H1 (cell line): ENCODE measurements around the gene ATMIN. TPM values are rescaled to one million over a fixed set of nuclear protein-coding genes. Genes with fewer than 3 reads are reported as not detected.

ENCODE experiments used
- CTCF ChIA-PET: fragments of 300-600 bp; sonication (Branson Sonifier 250); formaldehyde crosslinking; loops from one replicate; lab custom pipeline; 2021; ENCODE audit not compliant: partially characterized antibody; lab: Charles Lee
- POLR2A ChIA-PET: fragments of 300-600 bp; sonication (Branson Sonifier 250); formaldehyde crosslinking; loops from one replicate; lab custom pipeline; 2021; ENCODE audit warnings: inconsistent platforms; ENCODE audit not compliant: partially characterized antibody; lab: Charles Lee
- DNase-seq, 2 experiments: peaks; one replicate each; pipeline versions ENCODE4 v3.0.0 to v3.0.0-alpha.2; 2010 to 2022; ENCODE audit warnings: low spot score in 2 of 2, low read depth in 1 of 2, mixed read lengths in 1 of 2
- FAIRE-seq: peaks from 2 replicates; lab custom pipeline; 2011; peaks lifted over from hg19 to GRCh38; lab: Jason Lieb, UNC
- H2AFZ ChIP-seq: 2 replicates; pipeline ENCODE4 v1.8.1; 2012; ENCODE audit warnings: low read length, inconsistent platforms
- H2AK5ac ChIP-seq: 2 replicates; pipeline ENCODE4 v1.6.1; 2013; ENCODE audit warnings: low read depth, low read length
- H2BK120ac ChIP-seq: replicated peaks from 2 replicates; pipeline ENCODE3; 2013; ENCODE audit warnings: low read depth, low read length, inconsistent platforms
- H2BK12ac ChIP-seq: 2 replicates; pipeline ENCODE4 v1.6.1; 2013; ENCODE audit warnings: low read depth, low read length
- H2BK15ac ChIP-seq: 2 replicates; pipeline ENCODE4 v1.6.1; 2013; ENCODE audit warnings: low read length
- H2BK20ac ChIP-seq: 2 replicates; pipeline ENCODE4 v1.6.1; 2013; ENCODE audit warnings: low read length
- H2BK5ac ChIP-seq: 2 replicates; pipeline ENCODE4 v1.6.1; 2013; ENCODE audit warnings: low read depth, low read length
- H3K14ac ChIP-seq: 2 replicates; pipeline ENCODE4 v1.6.1; 2013; ENCODE audit warnings: inconsistent platforms; ENCODE audit not compliant: insufficient read length
- H3K18ac ChIP-seq: 2 replicates; pipeline ENCODE4 v1.6.1; 2013; ENCODE audit warnings: low read length; ENCODE audit errors: extremely low read depth
- H3K23ac ChIP-seq: 2 replicates; pipeline ENCODE4 v1.6.1; 2013; ENCODE audit warnings: inconsistent platforms; ENCODE audit not compliant: insufficient read length
- H3K23me2 ChIP-seq: 2 replicates; pipeline ENCODE4 v1.6.1; 2013; ENCODE audit warnings: low read depth, low read length
- H3K27ac ChIP-seq: 2 replicates; pipeline ENCODE4 v1.6.1; 2011; ENCODE audit warnings: low read depth, low read length, inconsistent platforms
- H3K27me3 ChIP-seq, 4 experiments: replicated peaks in 1 of 4; 1 replicate in 1 of 4; 2 replicates in 3 of 4; pipeline versions ENCODE4 v1.6.1 to v1.8.1; 2011 to 2013; ENCODE audit warnings: low read length in 3 of 4, mild to moderate bottlenecking in 3 of 4, inconsistent platforms in 2 of 4, mixed read lengths in 2 of 4, moderate library complexity in 1 of 4; ENCODE audit not compliant: control insufficient read depth in 3 of 4, insufficient read depth in 3 of 4; ENCODE audit errors: extremely low read depth in 1 of 4
- H3K36me3 ChIP-seq, 4 experiments: 2 replicates each; pipeline versions ENCODE4 v1.6.1 to v1.8.1; 2011 to 2013; ENCODE audit warnings: mild to moderate bottlenecking in 4 of 4, low read length in 3 of 4, moderate library complexity in 2 of 4, control low read depth in 1 of 4, inconsistent platforms in 1 of 4; ENCODE audit not compliant: insufficient read depth in 4 of 4, control insufficient read depth in 2 of 4
- H3K4ac ChIP-seq: replicated peaks from 2 replicates; pipeline ENCODE3; 2013; ENCODE audit warnings: low read length, low read depth, mixed read lengths, inconsistent platforms; ENCODE audit not compliant: insufficient read length
- H3K4me1 ChIP-seq, 4 experiments: replicated peaks in 1 of 4; 1 replicate in 1 of 4; 2 replicates in 3 of 4; pipeline versions ENCODE4 v1.6.1 to v1.8.1; 2011 to 2013; ENCODE audit warnings: low read length in 3 of 4, inconsistent platforms in 2 of 4, mixed read lengths in 1 of 4; ENCODE audit not compliant: insufficient read depth in 4 of 4, control insufficient read depth in 3 of 4
- H3K4me2 ChIP-seq, 2 experiments: 2 replicates each; pipeline versions ENCODE4 v1.6.1 to v1.8.1; 2011 to 2013; ENCODE audit warnings: low read depth in 2 of 2, low read length in 2 of 2, control low read depth in 1 of 2, inconsistent platforms in 1 of 2, mild to moderate bottlenecking in 1 of 2; ENCODE audit not compliant: insufficient read depth in 1 of 2
- H3K4me3 ChIP-seq, 4 experiments: fragments of 200-600, 300-600 bp in 1 of 4; sonication (generic), shearing (Covaris generic), sonication (Bioruptor Twin) in 1 of 4; 2 replicates each; pipeline versions ENCODE4 v1.5.1 to v1.8.1; 2011 to 2016; ENCODE audit warnings: low read length in 4 of 4, low read depth in 3 of 4, control low read depth in 2 of 4, inconsistent platforms in 2 of 4, mild to moderate bottlenecking in 2 of 4, mixed read lengths in 1 of 4, moderate library complexity in 1 of 4; ENCODE audit not compliant: insufficient read depth in 2 of 4; ENCODE audit errors: extremely low read depth in 1 of 4
- H3K56ac ChIP-seq: replicated peaks from 2 replicates; pipeline ENCODE3; 2013; ENCODE audit warnings: low read depth, mild to moderate bottlenecking, mixed read lengths, low read length, inconsistent platforms; ENCODE audit not compliant: insufficient read length
- H3K79me1 ChIP-seq: 2 replicates; pipeline ENCODE4 v1.6.1; 2013; ENCODE audit warnings: low read depth, low read length, control low read depth
- H3K79me2 ChIP-seq, 2 experiments: 2 replicates each; pipeline versions ENCODE4 v1.6.1 to v1.8.1; 2012 to 2013; ENCODE audit warnings: low read length in 2 of 2, mild to moderate bottlenecking in 2 of 2, inconsistent platforms in 1 of 2; ENCODE audit not compliant: insufficient read depth in 2 of 2, control insufficient read depth in 1 of 2
- H3K9ac ChIP-seq, 4 experiments: replicated peaks in 1 of 4; 1 replicate in 1 of 4; 2 replicates in 3 of 4; pipeline versions ENCODE4 v1.6.1 to v1.8.1; 2011 to 2013; ENCODE audit warnings: low read depth in 3 of 4, low read length in 3 of 4, control low read depth in 2 of 4, mild to moderate bottlenecking in 2 of 4, moderate library complexity in 2 of 4, inconsistent platforms in 1 of 4; ENCODE audit errors: extremely low read depth in 1 of 4
- H3K9me3 ChIP-seq, 2 experiments: 2 replicates each; pipeline versions ENCODE4 v1.6.1 to v1.8.1; 2012 to 2013; ENCODE audit warnings: mild to moderate bottlenecking in 2 of 2, moderate library complexity in 2 of 2, control low read depth in 1 of 2, inconsistent platforms in 1 of 2, low read depth in 1 of 2, low read length in 1 of 2, mixed read lengths in 1 of 2; ENCODE audit not compliant: insufficient read depth in 2 of 2
- H4K20me1 ChIP-seq, 2 experiments: replicated peaks in 1 of 2; 2 replicates each; pipeline versions ENCODE3 to v1.8.1; 2011 to 2013; ENCODE audit warnings: inconsistent platforms in 2 of 2, low read length in 2 of 2, mild to moderate bottlenecking in 1 of 2; ENCODE audit not compliant: insufficient read depth in 2 of 2, control insufficient read depth in 1 of 2
- H4K5ac ChIP-seq: 2 replicates; pipeline ENCODE4 v1.6.1; 2013; ENCODE audit warnings: low read length, low read depth, mixed read lengths, inconsistent platforms; ENCODE audit not compliant: insufficient read length
- H4K8ac ChIP-seq: 2 replicates; pipeline ENCODE4 v1.8.0; 2013; ENCODE audit warnings: mild to moderate bottlenecking, moderate library complexity, low read length, inconsistent platforms; ENCODE audit not compliant: insufficient read depth; ENCODE audit errors: extremely low read depth
- H4K91ac ChIP-seq: replicated peaks from 2 replicates; pipeline ENCODE3; 2013; ENCODE audit warnings: low read length, mixed read lengths, inconsistent platforms; ENCODE audit not compliant: insufficient read length
- BCL11A ChIP-seq, 2 experiments: IDR thresholded peaks; one replicate each; pipeline ENCODE4 v1.6.1; 2011; ENCODE audit warnings: low read depth in 2 of 2, low read length in 2 of 2, mild to moderate bottlenecking in 2 of 2
- EP300 ChIP-seq, 2 experiments: IDR thresholded peaks; 1 replicate in 1 of 2; 2 replicates in 1 of 2; pipeline ENCODE4 v1.6.1; 2011 to 2012; ENCODE audit warnings: low read depth in 2 of 2, low read length in 2 of 2, mild to moderate bottlenecking in 2 of 2, borderline replicate concordance in 1 of 2, inconsistent platforms in 1 of 2, moderate library complexity in 1 of 2
- JUND ChIP-seq: IDR thresholded peaks from 2 replicates; pipeline ENCODE4 v1.6.1; 2011; ENCODE audit warnings: mild to moderate bottlenecking, improper control_type of control experiment, low read length
- RNF2 ChIP-seq: fragments of 200-900, 300-1000 bp; sonication (generic); IDR thresholded peaks from 2 replicates; pipeline ENCODE4 v1.7.1; 2016; ENCODE audit warnings: borderline replicate concordance, low read depth, mild to moderate bottlenecking, antibody characterized with exemption, low read length; ENCODE audit not compliant: poor library complexity, severe bottlenecking; ENCODE audit errors: missing control alignments
- SIX5 ChIP-seq: IDR thresholded peaks from 2 replicates; pipeline ENCODE4 v1.6.1; 2011; ENCODE audit warnings: mild to moderate bottlenecking, low read depth, low read length
- SP2 ChIP-seq: IDR thresholded peaks from 2 replicates; pipeline ENCODE4 v1.6.1; 2012; ENCODE audit warnings: mild to moderate bottlenecking, low read length, inconsistent platforms
- polyA plus RNA-seq, 7 experiments: library from polyadenylated mRNA; depleted of rRNA in 3 of 7; stranded (reverse) in 5 of 7; unstranded in 2 of 7; fragments of >200 nt in 5 of 7; fragments of 200-250 nt in 2 of 7; gene quantifications; 1 replicate in 5 of 7; 2 replicates in 1 of 7; 4 replicates in 1 of 7; pipeline versions ENCODE4 v1.2.1 to v1.2.3, GENCODE V29; 2011 to 2013; ENCODE audit warnings: missing spikeins in 2 of 7, mixed read lengths in 2 of 7
- total RNA-seq: library from RNA; stranded (reverse); fragmentation: NEBNext Ultra II Directional; extraction: Animal tissue kit (Norgen Biotek cat#: 25700); gene quantifications from 2 replicates; pipeline ENCODE4 v1.2.1, GENCODE V29; 2021

The ATMIN gene
- total and polyA plus RNA-seq, 2 of the 8 experiments (the other 6 are each of a cell fraction or from before 2014, with no cell fraction given) = 34.8 to 59.8 TPM

DNA sequence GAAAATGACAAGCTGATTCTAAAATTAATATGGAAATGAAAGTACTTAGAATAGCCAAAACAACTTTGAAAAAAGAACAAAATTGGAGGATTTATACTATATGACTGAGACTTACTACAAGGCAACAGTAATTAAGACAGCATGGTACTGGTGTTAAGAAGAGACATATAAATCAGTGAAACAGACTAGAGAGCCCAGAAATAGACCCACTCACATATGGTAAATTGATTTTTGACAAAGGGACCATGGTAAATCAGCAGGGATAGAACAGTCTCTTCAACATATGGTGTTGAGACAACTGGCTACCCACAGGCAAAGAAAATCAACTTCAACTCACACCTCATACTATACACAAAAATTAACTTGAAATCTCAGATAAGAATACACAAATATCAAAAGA lies 41.8 kb upstream of the ATMIN start:
- no peak overlapping the region for H4K5ac ChIP-seq
- no peak overlapping the region for H3K4me3 ChIP-seq
- no peak overlapping the region for H2BK12ac ChIP-seq
- H3K9ac ChIP-seq = no peak overlapping the region
- H3K79me1 ChIP-seq = peaks cover 2% of the 10 kb centered on the region; the same call in 1 of the 2 replicates
- H3K4me2 ChIP-seq = no peak overlapping the region
- H3K9me3 ChIP-seq = no peaks in the 10 kb centered on the region
- no peak overlapping the region for H2BK15ac ChIP-seq
- H4K20me1 ChIP-seq = peaks cover 6 to 7% of the 10 kb centered on the region in 2 experiments
- CTCF ChIA-PET = interaction anchor here (1.1 to 10.6 kb wide), 4 partner anchors 9 to 69 kb away, joined by 3 to 83 read pairs (median 4); no protein-coding TSS in a partner anchor
- H3K4me1 ChIP-seq = no peaks in the 10 kb centered on the region
- FAIRE-seq (no peak), DNase-seq (no peak)
- no peak overlapping the region for H3K4ac ChIP-seq
- H3K23me2 ChIP-seq = no peaks in the 10 kb centered on the region
- H3K56ac ChIP-seq = no peak overlapping the region
- peaks cover 0 to 42% of the 10 kb centered on the region in 2 experiments; a peak in 2 of 4 replicates for H3K79me2 ChIP-seq
- H4K8ac ChIP-seq = no peak overlapping the region
- TF ChIP-seq SP2 (no peak), BCL11A (IDR thresholded peaks at IDR 0.05; ENCODE audit: low read depth in 2 of 2, low read length in 2 of 2) (no peak), RNF2 (no peak), EP300 (IDR thresholded peaks at IDR 0.05; ENCODE audit: borderline replicate concordance in 1 of 2, low read depth in 2 of 2, low read length in 2 of 2) (no peak), JUND (no peak), SIX5 (no peak)
- no peak overlapping the region for H2BK20ac ChIP-seq
- H3K23ac ChIP-seq = no peak overlapping the region
- no peak overlapping the region for H4K91ac ChIP-seq
- no peak overlapping the region for H3K14ac ChIP-seq
- no peak overlapping the region for H3K27ac ChIP-seq
- no peaks in the 10 kb centered on the region for H3K36me3 ChIP-seq
- H2BK5ac ChIP-seq = no peak overlapping the region
- H2AK5ac ChIP-seq = no peak overlapping the region
- H3K27me3 ChIP-seq = no peaks in the 10 kb centered on the region; a peak in 2 of 7 replicates
- H2BK120ac ChIP-seq = no peak overlapping the region
- POLR2A ChIA-PET = interaction anchor here (1.5 kb wide), 1 partner anchor 42 kb away, joined by 3 read pairs; the partner anchor contains the start of gene ATMIN
- no peak overlapping the region for H2AFZ ChIP-seq
- H3K18ac ChIP-seq = no peak overlapping the region
